Thymus (tissue), 11 donors: Measurements from ENCODE around the gene CHD3. TPM values are rescaled to one million over a fixed set of nuclear protein-coding genes. Genes with fewer than 3 reads are reported as not detected.

ENCODE experiments used
- DNase-seq, 9 donors: peaks; one replicate each; pipeline ENCODE4 v3.0.0-alpha.2; 2013; ENCODE audit warnings: low spot score in 9 of 9, low read depth in 6 of 9, missing footprints in 1 of 9
- H3K27ac ChIP-seq, 2 donors: one replicate each; pipeline ENCODE4 v1.5.1; 2013; ENCODE audit warnings: control low read depth in 1 of 2, low read depth in 1 of 2, low read length in 1 of 2, mild to moderate bottlenecking in 1 of 2, moderate library complexity in 1 of 2
- H3K27me3 ChIP-seq, 2 donors: one replicate each; pipeline ENCODE4 v1.5.1; 2013; ENCODE audit warnings: low read length in 1 of 2; ENCODE audit not compliant: control insufficient read depth in 2 of 2, insufficient read depth in 1 of 2
- H3K36me3 ChIP-seq, 2 donors: one replicate each; pipeline ENCODE4 v1.5.1; 2013; ENCODE audit warnings: low read length in 1 of 2, mild to moderate bottlenecking in 1 of 2, moderate library complexity in 1 of 2; ENCODE audit not compliant: control insufficient read depth in 2 of 2, insufficient read depth in 2 of 2
- H3K4me1 ChIP-seq, 2 donors: one replicate each; pipeline ENCODE4 v1.5.1; 2013; ENCODE audit warnings: low read length in 2 of 2; ENCODE audit not compliant: control insufficient read depth in 2 of 2, insufficient read depth in 2 of 2
- H3K4me3 ChIP-seq, 2 donors: one replicate each; pipeline ENCODE4 v1.5.1; 2013; ENCODE audit warnings: low read length in 2 of 2, control low read depth in 1 of 2, mild to moderate bottlenecking in 1 of 2
- H3K9me3 ChIP-seq, 2 donors: one replicate each; pipeline ENCODE4 v1.5.1; 2013; ENCODE audit warnings: low read length in 1 of 2, mild to moderate bottlenecking in 1 of 2; ENCODE audit not compliant: control insufficient read depth in 2 of 2, insufficient read depth in 1 of 2
- WGBS: extraction: QIAGEN DNeasy Blood & Tissue Kit; methylation state at CpG from one replicate; pipeline ENCODE4 v1.1.7; 2013; 5-methylcytosine and 5-hydroxymethylcytosine counted together
- polyA plus RNA-seq: library from polyadenylated mRNA; stranded (reverse); fragments of 200-250 nt; gene quantifications from one replicate; pipeline ENCODE4 v1.2.3, GENCODE V29; 2013
- total RNA-seq: library from RNA; stranded (reverse); fragments of 120-200 nt; gene quantifications from one replicate; pipeline ENCODE4 v1.2.4, GENCODE V29; 2013
- donor health status: healthy.

The CHD3 gene
- total and polyA plus RNA-seq, 2 donors, result 69.5 to 119 TPM

- Histone ChIP-seq H3K27me3 (peaks cover 0 to 4% of the 10 kb centered on the region in 2 donors), H3K9me3 (peaks cover 0 to 6% of the 10 kb centered on the region in 2 donors), H3K4me3 (peak within 1 kb of the TSS; percentile 67 to 69), H3K27ac (peak within 1 kb of the TSS; percentile 86 to 92), H3K4me1 (peaks cover 15 to 21% of the 10 kb centered on the region in 2 donors), H3K36me3 (peaks cover 16 to 18% of the 10 kb centered on the region in 2 donors)
- peak; percentile 49 to 90 (median 79) for DNase-seq
- WGBS, result under 1% methylated on average over 100 of the region's 100 CpGs
Observed at GRCh38 chr17:7915611-7916384, 27.2 kb downstream of the CHD3 start, which contains the start of gene RNF227. RNF227 (minus strand) TSS chr17:7916289; CDS start chr17:7916195, 94 bp downstream.

- H3K36me3 ChIP-seq, result peaks cover 11 to 13% of the 10 kb centered on the region in 2 donors
- peaks cover 0 to 6% of the 10 kb centered on the region in 2 donors for H3K9me3 ChIP-seq
- peak overlapping the region; percentile 67 to 69 for H3K4me3 ChIP-seq
- WGBS, result 65% methylated on average over 15 of the region's 15 CpGs
- no peak for DNase-seq
- peaks cover 0 to 4% of the 10 kb centered on the region in 2 donors for H3K27me3 ChIP-seq
- peak overlapping the region; percentile 74 to 92 for H3K27ac ChIP-seq
- H3K4me1 ChIP-seq, result peaks cover 15 to 21% of the 10 kb centered on the region in 2 donors
Observed at GRCh38 chr17:7916385-7916682, 27.7 kb downstream of the CHD3 start.

GRCh38 chr17:7916808-7917207 is 28.2 kb downstream of the CHD3 start:
- no peak for DNase-seq
- peaks cover 0 to 4% of the 10 kb centered on the region in 2 donors for H3K27me3 ChIP-seq
- H3K4me1 ChIP-seq, result peaks cover 15 to 21% of the 10 kb centered on the region in 2 donors
- H3K9me3 ChIP-seq, result peaks cover 0 to 6% of the 10 kb centered on the region in 2 donors
- peaks cover 6 to 8% of the 10 kb centered on the region in 2 donors for H3K36me3 ChIP-seq
- no peak overlapping the region for H3K4me3 ChIP-seq
- peak overlapping the region in 1 of 2 donors; percentile 36 for H3K27ac ChIP-seq
- 94% methylated on average over 2 of the region's 2 CpGs for WGBS

GRCh38 chr17:7922269-7922844 is 33.8 kb downstream of the CHD3 start:
- Histone ChIP-seq H3K27me3 (no peaks in the 10 kb centered on the region), H3K27ac (peak overlapping the region; percentile 89 to 91), H3K4me3 (peak overlapping the region; percentile 51 to 55), H3K36me3 (peaks cover 0 to 5% of the 10 kb centered on the region in 2 donors), H3K9me3 (no peaks in the 10 kb centered on the region), H3K4me1 (peaks cover 10 to 20% of the 10 kb centered on the region in 2 donors)
- peak in 2 of 9 donors; percentile 68 to 83 for DNase-seq
- WGBS, result 47% methylated on average over 16 of the region's 16 CpGs

- H3K36me3 ChIP-seq, result peaks cover 0 to 10% of the 10 kb centered on the region in 2 donors
- H3K27ac ChIP-seq, result peak overlapping the region; percentile 89 to 91
- peak overlapping the region; percentile 51 to 55 for H3K4me3 ChIP-seq
- WGBS, result 28% methylated on average over 45 of the region's 45 CpGs
- peak in 7 of 9 donors; percentile 80 to 95 (median 89) for DNase-seq
- H3K4me1 ChIP-seq, result peaks cover 10 to 20% of the 10 kb centered on the region in 2 donors
- H3K27me3 ChIP-seq, result no peaks in the 10 kb centered on the region
- H3K9me3 ChIP-seq, result no peaks in the 10 kb centered on the region
Observed at GRCh38 chr17:7922845-7923628, 34.4 kb downstream of the CHD3 start.

- no peaks in the 10 kb centered on the region for H3K9me3 ChIP-seq
- no peak overlapping the region for H3K27ac ChIP-seq
- no peaks in the 10 kb centered on the region for H3K27me3 ChIP-seq
- 94% methylated on average over 3 of the region's 3 CpGs for WGBS
- no peak for DNase-seq
- H3K4me3 ChIP-seq, result no peak overlapping the region
- H3K36me3 ChIP-seq, result peaks cover 0 to 19% of the 10 kb centered on the region in 2 donors
- peaks cover 16 to 44% of the 10 kb centered on the region in 2 donors for H3K4me1 ChIP-seq
Observed at GRCh38 chr17:7927596-7927995, 39.0 kb downstream of the CHD3 start.

GRCh38 chr17:7929158-7930023 is 40.8 kb downstream of the CHD3 start, which contains the start of gene KCNAB3:
KCNAB3 (minus strand) TSS chr17:7929856; CDS start chr17:7929435, 421 bp downstream.
- H3K27me3 ChIP-seq, result no peaks in the 10 kb centered on the region
- peaks cover 22 to 49% of the 10 kb centered on the region in 2 donors for H3K4me1 ChIP-seq
- H3K36me3 ChIP-seq, result peaks cover 0 to 14% of the 10 kb centered on the region in 2 donors
- DNase-seq, result peak; percentile 43 to 90 (median 71)
- H3K4me3 ChIP-seq, result peak within 1 kb of the TSS; percentile 25 to 36
- 67% methylated on average over 67 of the region's 67 CpGs for WGBS
- no peak within 1 kb of the TSS for H3K27ac ChIP-seq
- no peaks in the 10 kb centered on the region for H3K9me3 ChIP-seq
